NCI-H146 (cell line): ENCODE data around the gene AFF1.
A peak's percentile ranks its signal among the peaks of the same experiment; 100 is the strongest.
"Not testable (repeated sequence)": the region's sequence is repeated elsewhere in the genome, so short reads cannot be mapped to it uniquely, and the experiment has no call there.

Experiments
- DNase-seq: peaks from one replicate; lab custom pipeline; 2025; lab: John Stamatoyannopoulos, UW

AFF1 gene

GRCh38 chr4:87116231-87116630 is 181.4 kb downstream of the AFF1 start:
- no peak for DNase-seq

DNA sequence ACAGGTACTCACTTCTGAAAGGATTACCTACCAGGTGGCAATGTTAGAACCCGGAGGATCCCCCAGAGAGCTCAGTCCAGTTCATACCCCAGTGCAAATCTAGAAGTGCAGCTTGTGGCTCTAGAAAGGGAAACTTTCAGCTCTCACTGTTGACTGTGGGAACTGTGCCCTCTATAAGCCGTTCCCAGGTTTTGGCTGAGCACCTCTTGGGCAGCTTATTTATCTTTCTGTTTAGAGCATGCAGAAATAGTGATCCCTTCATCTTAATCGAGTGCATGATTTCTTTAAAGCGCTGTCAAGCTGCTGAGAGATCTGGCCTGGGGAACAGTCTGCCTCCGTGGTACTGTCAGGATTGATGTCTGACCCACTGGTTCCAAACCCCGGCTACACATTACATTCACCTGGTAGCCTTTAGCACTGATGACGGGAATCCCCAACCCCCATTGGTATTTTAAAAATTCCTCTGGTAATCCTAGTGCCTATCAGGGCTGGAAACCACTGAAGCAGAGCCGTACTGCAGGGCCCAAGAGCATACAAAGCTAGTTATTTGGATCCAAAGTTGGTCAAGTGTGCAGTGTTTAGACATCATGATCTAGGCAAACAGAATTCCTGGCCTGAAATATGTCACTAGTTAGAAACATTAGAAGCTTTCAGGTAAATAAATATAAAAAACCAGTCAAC is 182.4 kb downstream of the AFF1 start:
- DNase-seq: no peak

DNA sequence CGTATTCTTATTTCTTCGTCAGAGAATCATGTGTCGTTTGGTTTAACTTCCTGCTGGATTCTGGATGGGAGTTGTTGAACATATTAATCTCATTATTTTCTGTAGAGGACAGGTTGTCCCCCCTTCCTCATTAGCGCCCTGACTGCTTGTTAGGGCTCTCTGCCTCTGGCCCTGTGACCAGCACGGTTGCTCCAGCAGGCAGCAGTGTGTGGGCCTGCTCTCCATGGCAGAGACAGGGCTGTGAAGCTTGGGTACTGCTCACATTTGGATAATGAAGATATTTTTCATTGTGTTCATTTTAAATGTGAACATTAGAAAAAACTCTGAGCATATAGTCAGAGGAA is 182.9 kb downstream of the AFF1 start:
- no peak for DNase-seq

DNA sequence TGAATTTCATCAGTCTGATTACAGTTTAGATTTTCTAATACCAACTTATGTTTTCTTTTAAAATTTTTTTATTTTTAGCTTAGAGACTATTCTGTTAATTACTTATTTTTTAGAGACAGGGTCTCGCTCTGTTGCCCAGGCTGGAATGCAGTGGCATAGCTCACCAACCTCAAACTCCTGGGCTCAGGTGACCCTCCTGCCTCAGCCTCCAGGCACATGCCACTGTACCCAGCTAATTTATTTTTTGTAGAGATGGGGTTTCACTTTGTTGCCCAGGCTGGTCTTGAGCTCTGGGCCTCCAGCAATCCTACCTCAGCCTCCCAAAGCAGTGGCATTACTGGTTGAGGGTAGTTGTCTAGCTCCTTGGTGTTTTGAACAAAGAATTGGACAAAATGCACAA is 183.6 kb downstream of the AFF1 start:
- no peak for DNase-seq

GRCh38 chr4:87118826-87119225 is 184.0 kb downstream of the AFF1 start:
- DNase-seq: no peak

GRCh38 chr4:87120010-87120409 is 185.2 kb downstream of the AFF1 start:
- DNase-seq: no peak

DNA sequence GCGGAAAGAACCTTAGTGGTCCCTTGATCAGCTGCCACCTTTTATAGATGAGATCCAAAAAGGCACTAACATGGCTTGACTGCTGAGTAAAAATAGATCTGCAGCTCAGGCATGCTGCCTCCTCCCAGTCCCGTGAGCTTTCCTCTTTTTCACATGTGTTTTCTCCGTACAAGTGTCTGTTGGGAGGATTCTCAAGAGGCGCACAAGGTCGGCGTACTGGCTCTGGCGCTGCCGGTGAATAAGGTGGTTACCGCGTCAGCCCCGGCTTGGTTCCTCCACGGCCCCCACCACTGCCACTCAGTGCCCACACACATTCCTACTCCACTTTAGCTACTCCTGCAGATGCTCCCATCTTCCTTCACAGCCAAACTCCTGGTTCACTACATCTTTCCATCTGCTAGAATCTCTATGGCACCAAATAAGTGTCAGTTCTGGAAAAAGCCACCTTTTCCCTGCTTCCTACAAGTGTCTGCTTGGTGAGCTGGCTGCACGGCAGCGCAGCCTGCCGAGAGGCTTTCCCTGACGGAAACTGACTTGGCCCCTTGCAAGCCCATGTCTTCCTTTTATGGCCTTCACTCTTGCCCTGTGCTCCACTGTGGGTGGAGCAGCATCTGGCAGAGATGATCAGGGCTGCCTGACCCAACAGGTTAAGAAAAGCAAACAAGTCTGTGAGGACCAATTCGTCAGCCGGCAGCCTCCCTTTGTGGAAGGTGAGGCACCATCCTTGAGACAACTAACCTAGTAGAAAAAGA is 185.8 kb downstream of the AFF1 start:
- no peak for DNase-seq

- no peak for DNase-seq
Measured at GRCh38 chr4:87121341-87122065, 186.7 kb downstream of the AFF1 start.

GRCh38 chr4:87122252-87122651 is 187.4 kb downstream of the AFF1 start:
- DNase-seq: no peak

DNA sequence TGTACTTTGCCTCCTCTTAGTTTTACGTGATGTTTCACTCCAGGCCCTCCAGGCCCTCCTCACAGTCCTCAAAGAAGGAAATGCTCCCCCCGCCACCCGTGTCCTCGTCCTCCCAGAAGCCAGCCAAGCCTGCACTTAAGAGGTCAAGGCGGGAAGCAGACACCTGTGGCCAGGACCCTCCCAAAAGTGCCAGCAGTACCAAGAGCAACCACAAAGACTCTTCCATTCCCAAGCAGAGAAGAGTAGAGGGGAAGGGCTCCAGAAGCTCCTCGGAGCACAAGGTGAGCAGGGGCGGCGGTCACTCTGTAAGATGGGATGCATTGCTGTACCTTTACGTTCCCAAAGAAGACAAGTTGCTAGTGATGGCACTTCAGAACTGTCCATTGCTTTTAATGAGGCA is 191.2 kb downstream of the AFF1 start:
- no peak for DNase-seq

DNA sequence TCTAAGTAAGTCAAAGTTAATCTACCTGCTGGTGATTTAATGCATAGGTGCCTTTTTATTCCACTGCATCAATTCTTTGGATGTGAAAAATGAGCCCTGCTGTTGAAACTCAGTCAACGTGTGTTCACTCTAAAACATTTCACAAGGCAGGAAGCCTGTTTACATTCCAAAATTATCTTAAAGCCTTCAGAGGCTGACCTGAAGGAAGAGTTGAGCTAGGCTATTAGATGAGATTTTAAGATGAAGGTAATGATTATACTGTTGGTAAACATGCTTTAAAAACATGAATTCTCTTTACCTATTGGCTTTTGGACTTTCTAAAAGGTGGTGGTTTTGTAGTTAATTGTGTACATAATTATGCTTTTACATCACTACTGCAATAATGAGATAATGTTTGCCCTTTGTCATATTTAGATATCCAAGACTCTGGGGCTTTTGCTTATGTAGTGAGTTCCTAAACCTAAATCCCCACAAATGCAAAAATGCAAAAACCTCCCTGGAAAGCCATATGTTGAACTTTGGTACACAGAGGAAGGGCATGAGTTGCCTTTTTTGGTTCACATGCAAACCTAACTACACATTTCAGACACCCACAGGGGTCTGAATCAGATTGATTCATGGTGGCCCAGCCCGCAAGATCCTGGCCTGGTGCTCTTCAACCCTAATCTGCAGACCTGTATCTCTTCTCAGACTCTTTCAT is 193.3 kb downstream of the AFF1 start:
- no peak for DNase-seq

DNA sequence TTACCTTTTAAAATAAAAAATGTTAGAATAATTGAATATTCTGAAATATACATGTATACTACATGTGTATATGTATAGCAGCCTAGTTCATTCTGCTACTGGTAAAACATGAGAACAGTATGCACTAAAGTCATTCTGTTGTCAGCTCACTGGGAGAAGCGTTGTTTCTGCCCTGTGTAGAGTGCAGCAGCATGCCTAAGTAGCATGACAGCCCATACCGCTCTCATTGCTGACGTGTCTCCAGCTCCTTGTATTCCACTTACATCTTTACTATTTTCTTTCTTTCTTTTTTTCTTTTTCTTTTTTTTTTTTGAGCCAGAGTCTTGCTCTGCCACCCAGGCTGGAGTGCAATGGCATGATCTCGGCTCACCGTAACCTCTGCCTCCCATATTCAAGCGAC is 194.9 kb downstream of the AFF1 start:
- DNase-seq: no peak

DNA sequence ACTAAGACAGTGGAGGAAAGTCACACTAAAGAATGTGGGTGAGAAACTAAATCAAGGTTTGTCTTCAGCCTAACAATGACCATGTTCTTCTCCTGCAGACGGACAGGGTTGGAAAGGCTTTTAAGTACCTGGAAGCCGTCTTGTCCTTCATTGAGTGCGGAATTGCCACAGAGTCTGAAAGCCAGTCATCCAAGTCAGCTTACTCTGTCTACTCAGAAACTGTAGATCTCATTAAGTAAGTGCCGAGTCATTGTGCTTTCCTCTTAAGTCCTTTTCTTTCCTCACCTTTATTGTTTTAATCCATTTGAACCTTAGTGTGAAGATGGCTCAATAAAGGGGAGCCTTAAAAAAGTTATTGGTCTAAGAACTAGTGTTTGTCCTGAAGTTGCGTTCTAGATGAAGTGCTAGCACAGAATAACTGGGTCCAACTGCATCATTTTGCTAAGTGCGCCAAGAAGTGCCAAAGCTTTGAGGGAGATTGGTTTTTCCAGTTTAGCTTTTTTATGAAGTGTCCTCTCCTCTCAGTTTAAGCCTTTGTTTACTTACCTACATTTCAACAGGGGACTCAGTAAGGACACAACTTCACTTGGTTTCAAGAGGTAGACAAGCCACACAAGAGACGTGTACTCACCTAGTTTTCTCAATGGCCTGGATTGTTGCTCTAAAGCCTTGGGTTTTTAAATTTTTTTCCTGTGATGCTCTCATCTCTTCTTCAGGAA is 196.3 kb downstream of the AFF1 start:
- no peak for DNase-seq

DNA sequence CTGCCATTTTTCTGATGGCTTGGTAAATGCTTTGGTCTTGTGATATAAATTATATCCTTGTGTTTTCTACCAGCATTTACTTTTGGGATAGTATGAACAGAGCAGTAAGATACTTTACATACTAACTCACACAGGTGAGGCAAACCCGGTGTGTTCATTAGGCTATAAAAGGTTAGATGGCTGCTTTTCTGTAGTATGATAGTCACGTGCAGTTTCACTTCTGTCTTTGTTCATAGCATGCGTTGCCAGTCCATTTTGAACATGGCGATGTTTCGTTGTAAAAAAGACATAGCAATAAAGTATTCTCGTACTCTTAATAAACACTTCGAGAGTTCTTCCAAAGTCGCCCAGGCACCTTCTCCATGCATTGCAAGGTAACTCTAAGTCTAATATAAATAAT is 197.2 kb downstream of the AFF1 start:
- DNase-seq: no peak

DNA sequence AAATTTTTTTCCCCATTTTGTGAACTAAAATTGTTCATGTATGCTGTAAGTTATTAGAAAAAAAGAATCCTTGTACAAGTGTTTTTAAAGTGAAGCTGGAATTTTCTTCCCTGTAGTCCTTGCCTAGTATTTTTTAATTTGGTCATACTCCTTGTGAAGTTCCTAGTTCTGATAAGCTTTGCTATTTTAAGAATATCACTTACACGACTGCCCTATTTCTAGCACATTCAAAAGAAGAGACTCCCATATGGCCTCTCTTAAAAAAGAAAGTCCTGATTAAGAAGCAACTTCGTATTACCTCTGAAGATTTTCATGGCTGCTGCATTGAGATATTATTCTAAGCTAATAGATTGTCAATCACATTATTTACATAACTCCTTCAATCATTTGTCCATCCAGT is 198.4 kb downstream of the AFF1 start:
- DNase-seq: no peak

- no peak for DNase-seq
Measured at GRCh38 chr4:87134122-87134521, 199.3 kb downstream of the AFF1 start.

GRCh38 chr4:87141428-87141827 is 206.6 kb downstream of the AFF1 start:
- DNase-seq: no peak

DNA sequence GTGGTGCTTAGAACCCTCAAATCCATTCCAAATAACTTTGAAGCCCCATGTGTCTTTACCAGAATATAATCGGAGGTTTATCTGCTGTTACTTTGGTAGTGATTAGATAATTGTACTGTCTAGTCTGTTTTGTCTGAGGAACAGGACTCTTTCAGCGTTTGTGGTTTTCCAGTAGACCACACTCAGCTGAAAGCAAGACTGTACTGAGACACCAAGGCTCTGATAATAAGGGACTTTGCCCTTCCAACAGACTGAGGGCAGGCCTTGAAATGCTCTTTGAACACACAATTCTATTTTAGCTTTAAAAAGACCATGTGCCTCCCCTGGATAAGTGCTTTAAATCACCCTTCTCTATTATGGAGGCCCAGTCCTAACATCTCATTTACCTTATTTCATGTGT is 209.5 kb downstream of the AFF1 start:
- DNase-seq: no peak

- not testable (repeated sequence) for DNase-seq
Measured at GRCh38 chr4:87145934-87146333, 211.1 kb downstream of the AFF1 start.

DNA sequence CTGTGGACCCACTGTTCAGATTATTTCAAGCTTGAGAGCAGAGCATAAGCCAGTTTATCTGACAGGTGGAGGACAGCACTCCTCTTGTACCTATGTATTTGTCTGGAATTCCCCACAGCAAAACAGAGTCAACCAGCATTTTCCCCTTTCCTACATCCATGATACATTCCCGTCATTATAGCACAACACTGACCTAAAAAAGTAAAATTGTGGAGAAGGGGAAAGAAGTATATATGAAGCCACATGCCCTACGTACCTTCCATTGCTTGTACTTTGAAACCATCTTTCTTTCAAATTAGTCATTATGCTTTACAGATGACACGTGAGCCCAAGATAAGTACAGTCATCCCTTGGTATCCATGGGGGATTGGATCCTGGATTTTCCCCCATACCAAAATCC is 212.3 kb downstream of the AFF1 start:
- DNase-seq: no peak

- DNase-seq: peak; percentile 35
Measured at GRCh38 chr4:87150498-87151261, 215.9 kb downstream of the AFF1 start.
